OCI-LY3 (cell line): Measurements from ENCODE around the gene SPATS2.
"Not testable (repeated sequence)": the region's sequence is repeated elsewhere in the genome, so short reads cannot be mapped to it uniquely, and the experiment has no call there.

Experiments
- H2AFZ ChIP-seq: fragments of 200-600, 300-600 bp; shearing (Covaris generic); 2 replicates; pipeline ENCODE4 v1.6.0; 2014; ENCODE audit warnings: antibody characterized with exemption, low read depth, low read length
- H3K27ac ChIP-seq: fragments of 200-600, 300-600 bp; sonication (generic); 2 replicates; pipeline ENCODE4 v1.5.1; 2014; ENCODE audit warnings: mild to moderate bottlenecking, low read length, moderate library complexity, mixed read lengths
- H3K27me3 ChIP-seq: fragments of 200-600, 300-600 bp; sonication (generic); 2 replicates; pipeline ENCODE4 v1.6.1; 2014; ENCODE audit warnings: low read depth, low read length, mixed read lengths
- H3K36me3 ChIP-seq: fragments of 200-600, 300-600 bp; sonication (generic); replicated peaks from 2 replicates; pipeline ENCODE3; 2014; ENCODE audit warnings: low read depth, low read length, mixed read lengths
- H3K4me1 ChIP-seq: fragments of 300-600, 200-600 bp; sonication (generic); 2 replicates; pipeline ENCODE4 v1.6.1; 2014; ENCODE audit warnings: low read length, mixed read lengths
- H3K4me2 ChIP-seq: fragments of 200-600, 300-600 bp; sonication (generic); 2 replicates; pipeline ENCODE4 v1.6.1; 2014; ENCODE audit warnings: low read length, mixed read lengths
- H3K4me3 ChIP-seq: fragments of 300-600, 200-600 bp; sonication (generic); 2 replicates; pipeline ENCODE4 v1.5.1; 2014; ENCODE audit warnings: antibody characterized with exemption, mild to moderate bottlenecking, low read length, moderate library complexity
- H3K79me2 ChIP-seq: fragments of 300-600, 200-600 bp; shearing (Covaris generic); 2 replicates; pipeline ENCODE4 v1.6.1; 2014; ENCODE audit warnings: mild to moderate bottlenecking, low read length, mixed read lengths
- H3K9ac ChIP-seq: fragments of 300-600, 200-600 bp; shearing (Covaris generic); 2 replicates; pipeline ENCODE4 v1.6.0; 2014; ENCODE audit warnings: mild to moderate bottlenecking, low read length, moderate library complexity
- H3K9me3 ChIP-seq: fragments of 200-600, 300-600 bp; shearing (Covaris generic); 2 replicates; pipeline ENCODE4 v1.6.1; 2014; ENCODE audit warnings: low read length, mixed read lengths; ENCODE audit not compliant: insufficient read depth
- H4K20me1 ChIP-seq: fragments of 200-600, 300-600 bp; sonication (generic); 2 replicates; pipeline ENCODE4 v1.6.1; 2016; ENCODE audit warnings: low read length, mixed read lengths; ENCODE audit not compliant: insufficient read depth
- CTCF ChIP-seq: fragments of 200-600, 300-600 bp; sonication (generic); IDR thresholded peaks from 2 replicates; pipeline ENCODE4 v1.5.1; 2014; ENCODE audit warnings: antibody characterized with exemption, low read length, low read depth
- EZH2phosphoT487 ChIP-seq: fragments of 200-600 bp; shearing (Covaris generic); IDR thresholded peaks from 2 replicates; pipeline ENCODE4 v1.6.1; 2018; ENCODE audit warnings: antibody characterized with exemption, mixed run types, low read depth

SPATS2 gene

GRCh38 chr12:49332441-49332861, 34.8 kb upstream of the SPATS2 start:
- H3K27ac ChIP-seq: no peak overlapping the region
- H3K9ac ChIP-seq: no peak overlapping the region
- no peaks in the 10 kb centered on the region for H3K79me2 ChIP-seq
- no peaks in the 10 kb centered on the region for H3K27me3 ChIP-seq
- H2AFZ ChIP-seq: no peak overlapping the region
- H3K9me3 ChIP-seq: no peaks in the 10 kb centered on the region
- no peak overlapping the region for H3K4me3 ChIP-seq
- no peaks in the 10 kb centered on the region for H4K20me1 ChIP-seq
- no peak overlapping the region for H3K4me2 ChIP-seq
- H3K36me3 ChIP-seq: peaks cover 13% of the 10 kb centered on the region
- TF ChIP-seq CTCF: no peak
- no peak for TF ChIP-seq EZH2phosphoT487
- H3K4me1 ChIP-seq: 0 out of 2 replicates have a peak, but pooled peaks cover 3% of the 10 kb centered on the region

GRCh38 chr12:49332891-49333371, 34.3 kb upstream of the SPATS2 start:
- Histone ChIP-seq H3K9ac (no peak overlapping the region), H3K4me3 (no peak overlapping the region), H3K9me3 (no peaks in the 10 kb centered on the region), H3K79me2 (no peaks in the 10 kb centered on the region), H3K4me1 (0 out of 2 replicates have a peak, but pooled peaks cover 3% of the 10 kb centered on the region), H4K20me1 (no peaks in the 10 kb centered on the region), H3K36me3 (peaks cover 13% of the 10 kb centered on the region), H3K27me3 (no peaks in the 10 kb centered on the region), H3K27ac (no peak overlapping the region), H3K4me2 (no peak overlapping the region), H2AFZ (no peak overlapping the region)
- TF ChIP-seq EZH2phosphoT487 (no peak), CTCF (no peak)

GRCh38 chr12:49333778-49334177, 33.5 kb upstream of the SPATS2 start:
- H3K36me3 ChIP-seq: peaks cover 13% of the 10 kb centered on the region
- H2AFZ ChIP-seq, H4K20me1 ChIP-seq, H3K79me2 ChIP-seq, H3K4me1 ChIP-seq, H3K27me3 ChIP-seq, H3K9ac ChIP-seq, H3K4me2 ChIP-seq, H3K4me3 ChIP-seq, H3K9me3 ChIP-seq, H3K27ac ChIP-seq: not testable (repeated sequence)

- Histone ChIP-seq H3K79me2 (no peaks in the 10 kb centered on the region), H3K9ac (no peak overlapping the region), H3K36me3 (peaks cover 13% of the 10 kb centered on the region), H3K9me3 (no peaks in the 10 kb centered on the region), H3K4me3 (no peak overlapping the region), H2AFZ (no peak overlapping the region), H3K27ac (no peak overlapping the region), H3K4me2 (no peak overlapping the region), H3K27me3 (no peaks in the 10 kb centered on the region), H4K20me1 (no peaks in the 10 kb centered on the region), H3K4me1 (0 out of 2 replicates have a peak, but pooled peaks cover 3% of the 10 kb centered on the region)
- TF ChIP-seq EZH2phosphoT487 (no peak), CTCF (no peak)
Measured at GRCh38 chr12:49334226-49334625, 33.0 kb upstream of the SPATS2 start.
